ENCODE measurements around the gene MAP2K5. TPM values are rescaled to one million over a fixed set of nuclear protein-coding genes. Genes with fewer than 3 reads are reported as not detected.

The MAP2K5 gene
- total RNA-seq, 1 experiment from 2014 or later, result 15.0 TPM

GRCh38 chr15:67578020-67578600 is 35.6 kb downstream of the MAP2K5 start:
- Mint-ChIP-seq H3K4me1 (peaks cover 8 to 13% of the 10 kb centered on the region in 2 experiments), H3K27ac (no peak overlapping the region), H3K9me3 (no peaks in the 10 kb centered on the region), H3K4me3 (no peak overlapping the region), H3K36me3 (ENCODE audit: insufficient read depth in 1 of 3, low read depth in 3 of 3) (no peaks in the 10 kb centered on the region), H3K27me3 (ENCODE audit: low read depth) (no peaks in the 10 kb centered on the region)
- Histone ChIP-seq H3K14ac (ENCODE audit: insufficient read depth, low read length) (no peak overlapping the region), H2BK120ac (ENCODE audit: low read depth, low read length, poor library complexity, severe bottlenecking) (no peak overlapping the region), H3K79me1 (ENCODE audit: insufficient read depth, low read depth, low read length, poor library complexity, severe bottlenecking) (no peaks in the 10 kb centered on the region), H3K4me2 (ENCODE audit: insufficient read depth, insufficient read length, low read length) (no peak overlapping the region), H3T11ph (ENCODE audit: low read length) (no peak overlapping the region), H3K23me2 (ENCODE audit: insufficient read length, low read depth, low read length, poor library complexity, severe bottlenecking) (no peaks in the 10 kb centered on the region), H2BK12ac (ENCODE audit: insufficient read length, low read depth, low read length) (no peak overlapping the region), H3K9ac (ENCODE audit: extremely low read depth, insufficient read length, low read length) (no peak overlapping the region), H3K4me1 (ENCODE audit: insufficient read depth, low read length) (no peaks in the 10 kb centered on the region; the same call in 1 of the 2 replicates), H3K56ac (ENCODE audit: insufficient read length, low read depth, low read length) (no peak overlapping the region), H3K27me3 (ENCODE audit: insufficient read depth, low read length) (no peaks in the 10 kb centered on the region), H3K23ac (ENCODE audit: insufficient read length, low read depth, low read length) (no peak overlapping the region), H3K4ac (ENCODE audit: low read depth, low read length) (no peak overlapping the region), H4K20me1 (ENCODE audit: control insufficient read depth, insufficient read depth, insufficient read length) (no peaks in the 10 kb centered on the region), H2AK5ac (ENCODE audit: insufficient read length, low read length) (no peak overlapping the region), H3K9me3 (ENCODE audit: control insufficient read depth, low read depth, low read length) (no peaks in the 10 kb centered on the region), H2BK20ac (ENCODE audit: low read depth, low read length, poor library complexity, severe bottlenecking) (no peak overlapping the region), H4K8ac (replicated peaks; ENCODE audit: insufficient read length, low read depth, low read length) (no peak overlapping the region), H2BK15ac (ENCODE audit: low read depth, low read length) (no peak overlapping the region), H4K91ac (ENCODE audit: insufficient read length, low read depth, low read length) (no peak overlapping the region), H2AFZ (ENCODE audit: low read length) (no peak overlapping the region), H3K79me2 (ENCODE audit: insufficient read depth, low read length) (no peaks in the 10 kb centered on the region), H3K18ac (ENCODE audit: insufficient read length, low read depth, low read length) (no peak overlapping the region), H2BK5ac (ENCODE audit: insufficient read length, low read length) (no peak overlapping the region), H3K27ac (ENCODE audit: insufficient read length, low read depth, low read length) (no peak overlapping the region), H4K5ac (ENCODE audit: insufficient read length, low read depth, low read length) (no peak overlapping the region)
- no peak for TF ChIP-seq CTCF (conservative IDR thresholded peaks at IDR 0.05)
- no peak for DNase-seq
- WGBS (ENCODE audit: extremely low coverage, insufficient read length, low lambda C conversion rate), result no CpG with 5 or more reads among the region's 4 CpGs
